NOMO-1 treated with dmso at 0.1 percent for 144 hours (cell line): Measurements from ENCODE around the gene GRIN2A.

Source experiments
- DNase-seq: peaks from one replicate; lab custom pipeline; 2025; ENCODE audit not compliant: unreplicated experiment; lab: John Stamatoyannopoulos, UW

Gene GRIN2A

GRCh38 chr16:9870962-9871361 is 311.3 kb downstream of the GRIN2A start:
- no peak for DNase-seq

DNA sequence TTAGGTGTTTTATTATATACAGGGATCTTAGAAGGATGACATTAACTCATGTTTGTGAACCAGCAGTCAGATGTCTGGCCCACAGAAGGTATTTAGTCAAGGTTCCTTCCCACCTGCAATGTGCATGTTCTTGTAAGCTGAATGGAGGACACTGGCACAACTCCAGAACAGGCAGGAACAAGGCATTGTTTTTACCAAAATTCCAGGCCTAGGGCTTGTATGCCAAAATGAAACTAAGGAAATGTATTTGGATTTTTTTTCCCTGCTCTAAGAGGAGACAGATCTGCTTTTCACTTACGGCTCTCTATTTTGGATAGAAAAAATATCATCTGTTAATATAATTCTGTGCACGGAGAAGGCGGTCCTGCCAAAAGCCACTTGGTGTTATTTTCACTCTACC is 312.5 kb downstream of the GRIN2A start:
- no peak for DNase-seq

GRCh38 chr16:9868606-9869149 is 313.6 kb downstream of the GRIN2A start:
- DNase-seq, result no peak

GRCh38 chr16:9867176-9867575 is 315.1 kb downstream of the GRIN2A start:
- no peak for DNase-seq

GRCh38 chr16:9864461-9864860 is 317.8 kb downstream of the GRIN2A start:
- DNase-seq, result no peak

DNA sequence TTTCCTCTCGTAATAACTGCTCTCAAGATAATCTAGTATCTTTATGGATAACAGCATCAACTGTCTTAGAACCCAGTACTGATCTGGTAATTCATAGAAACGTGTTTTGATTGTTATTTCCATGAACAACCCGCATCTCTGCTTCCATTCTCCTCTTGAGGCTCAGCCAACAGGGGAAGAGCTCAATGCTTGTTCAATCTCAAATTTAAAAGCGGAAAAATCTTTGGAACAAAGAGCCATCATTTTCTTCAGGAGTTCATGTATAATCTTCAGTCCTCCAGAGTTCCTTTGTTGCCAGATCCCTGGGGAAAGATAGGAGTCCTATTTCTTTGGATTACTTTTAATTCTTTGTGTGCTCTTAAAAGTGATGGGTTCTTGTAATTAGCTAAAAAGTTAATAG is 319.9 kb downstream of the GRIN2A start:
- DNase-seq, result no peak

- DNase-seq, result no peak
Measured at GRCh38 chr16:9860876-9861275, 321.4 kb downstream of the GRIN2A start.

GRCh38 chr16:9859701-9860327 is 322.4 kb downstream of the GRIN2A start:
- DNase-seq, result no peak

GRCh38 chr16:9854675-9855074 is 327.6 kb downstream of the GRIN2A start:
- DNase-seq, result no peak

GRCh38 chr16:9852003-9852402 is 330.2 kb downstream of the GRIN2A start:
- DNase-seq, result no peak

DNA sequence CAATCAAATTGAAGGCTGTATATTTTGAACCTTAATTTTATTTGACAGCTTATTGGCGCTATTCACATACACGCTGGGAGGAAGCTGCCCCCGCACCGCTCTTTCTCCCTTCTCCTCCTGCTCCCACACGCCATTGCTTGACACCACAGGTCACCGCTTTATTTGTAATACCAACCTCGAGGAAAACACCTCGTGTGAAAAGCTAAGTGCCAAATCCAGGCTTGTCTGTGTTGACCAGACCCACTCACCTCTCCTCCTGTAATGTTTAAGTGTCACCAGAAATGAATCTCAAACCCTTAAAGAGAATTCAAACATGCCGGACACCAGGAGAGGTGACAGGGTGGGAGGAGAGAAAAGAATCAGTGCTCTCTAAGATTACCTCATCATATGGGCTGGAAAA is 331.4 kb downstream of the GRIN2A start:
- no peak for DNase-seq

GRCh38 chr16:9849697-9850245 is 332.5 kb downstream of the GRIN2A start:
- no peak for DNase-seq

DNA sequence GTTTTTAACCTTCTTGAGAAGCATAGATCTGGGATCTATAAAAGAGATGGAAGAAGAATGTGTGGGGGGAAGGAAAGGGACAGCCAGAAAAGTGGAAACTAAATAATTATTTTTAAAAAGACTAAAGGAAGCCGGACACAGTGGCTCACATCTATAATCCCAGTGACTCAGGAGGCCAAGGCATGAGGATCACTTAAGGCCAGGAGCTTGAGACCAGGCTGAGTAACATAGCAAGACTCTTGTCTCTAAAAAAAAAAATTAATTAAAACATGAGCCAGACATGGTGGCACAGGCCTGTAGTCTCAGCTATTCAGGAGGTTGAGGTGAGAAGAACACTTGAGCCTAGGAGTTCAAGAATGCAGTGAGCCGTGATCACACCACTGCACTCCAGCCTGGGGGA is 335.1 kb downstream of the GRIN2A start:
- DNase-seq, result no peak

- DNase-seq, result no peak
Measured at GRCh38 chr16:9846362-9847099, 335.7 kb downstream of the GRIN2A start.

DNA sequence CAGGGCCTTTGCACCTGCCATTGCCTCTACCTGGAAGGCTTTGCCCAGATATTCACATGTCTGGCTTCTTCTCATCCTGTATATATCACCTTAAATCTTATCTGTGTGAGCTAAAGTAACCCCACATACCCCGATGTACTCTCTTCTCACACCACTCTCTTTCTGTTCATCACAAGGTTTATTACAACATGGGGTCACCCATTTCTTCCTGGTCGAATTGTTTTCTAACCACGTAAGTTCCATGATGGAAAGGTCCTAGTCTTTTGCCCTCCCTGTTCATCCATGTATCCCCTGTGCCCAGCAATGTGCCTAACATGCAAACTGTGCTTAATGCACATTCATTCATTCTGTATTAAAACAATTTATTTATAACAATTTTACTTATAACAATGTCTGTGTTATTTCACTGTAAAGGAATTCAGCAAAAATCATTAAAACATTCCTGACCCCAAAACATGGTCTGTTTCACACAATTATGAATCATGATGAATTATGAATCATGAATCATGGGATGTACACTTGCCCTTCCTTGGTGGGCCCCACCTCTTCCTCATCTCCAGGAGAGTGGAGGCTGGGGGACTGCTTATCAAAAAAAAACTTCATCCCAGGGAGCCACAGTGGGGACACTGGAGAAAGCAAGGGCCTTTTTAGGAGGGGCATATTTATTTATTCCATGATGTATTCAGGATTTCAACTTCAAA is 336.4 kb downstream of the GRIN2A start:
- no peak for DNase-seq

GRCh38 chr16:9844361-9844760 is 337.9 kb downstream of the GRIN2A start:
- no peak for DNase-seq

GRCh38 chr16:9843424-9844018 is 338.7 kb downstream of the GRIN2A start:
- DNase-seq, result no peak

DNA sequence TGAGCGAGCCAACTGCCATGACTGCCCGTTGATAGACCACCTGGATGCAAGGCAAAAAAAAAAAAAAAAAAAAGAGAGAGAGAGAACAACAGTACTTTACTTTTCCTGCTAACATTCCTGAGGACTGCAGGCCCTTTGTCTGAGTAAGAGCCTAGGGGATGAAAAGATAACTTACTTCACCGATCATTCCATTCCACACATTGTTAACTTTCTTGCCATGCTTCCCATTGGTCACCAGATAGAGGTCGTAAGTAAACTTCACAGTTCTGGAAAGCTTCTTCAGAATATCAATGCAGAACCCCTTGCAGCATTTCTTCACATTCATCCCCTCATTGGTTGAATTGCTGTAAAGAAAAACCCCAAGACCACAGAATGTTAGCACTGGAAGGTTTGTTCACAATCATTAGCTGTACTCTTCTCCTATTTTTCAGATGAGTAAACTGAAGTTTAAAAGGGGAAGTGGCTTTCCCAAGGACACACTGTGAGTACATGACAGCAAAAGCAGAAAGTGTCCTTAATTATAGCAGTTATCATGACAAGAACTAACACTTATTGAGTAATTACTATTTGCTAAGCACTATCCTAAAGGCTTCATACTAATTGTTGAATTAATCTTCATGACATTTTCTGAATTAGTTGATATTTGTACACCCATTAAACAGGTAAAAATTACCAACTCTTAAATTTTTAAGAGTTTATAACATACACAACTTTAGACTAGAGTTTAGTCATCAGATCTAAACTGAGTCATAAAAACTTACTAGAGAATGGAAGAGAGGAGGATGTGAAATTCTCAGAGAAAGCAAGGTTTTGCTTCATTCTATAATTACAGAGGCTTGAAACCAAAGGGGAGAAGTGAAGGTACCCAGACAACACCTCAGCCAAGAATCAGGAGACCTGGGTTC is 341.2 kb downstream of the GRIN2A start:
- no peak for DNase-seq

GRCh38 chr16:9837481-9837880 is 344.7 kb downstream of the GRIN2A start:
- DNase-seq, result no peak

DNA sequence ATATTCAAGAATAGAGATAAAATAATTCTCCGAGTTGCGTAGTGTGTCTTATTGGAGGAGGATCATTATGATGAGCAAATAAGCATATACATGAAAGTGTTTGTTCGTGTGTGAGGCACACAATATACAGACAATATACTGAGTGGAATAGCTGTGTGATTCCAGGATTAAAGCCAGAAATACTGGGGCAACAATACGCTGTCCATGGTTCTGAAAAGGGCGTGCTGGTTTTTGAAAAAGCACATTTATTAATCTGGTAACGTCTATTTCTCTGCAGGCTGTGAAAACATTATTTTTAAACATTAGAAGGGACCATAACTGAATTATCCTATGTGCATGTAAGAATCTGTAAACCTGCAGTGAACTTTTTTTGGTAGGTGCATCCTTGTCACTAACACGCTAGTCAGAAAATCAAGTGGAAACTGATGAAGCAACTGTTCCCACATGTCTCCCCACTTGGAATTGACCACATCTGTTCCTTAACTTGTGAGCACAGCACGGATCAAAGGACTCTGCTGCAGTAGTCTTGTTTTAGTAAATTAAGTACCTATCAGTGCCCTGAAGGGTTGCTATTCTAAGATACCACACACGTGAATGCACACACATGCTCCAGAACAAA is 346.0 kb downstream of the GRIN2A start:
- no peak for DNase-seq
